Mononuclear cell (primary cell): ENCODE measurements around the gene RAB11FIP4. TPM values are rescaled to one million over a fixed set of nuclear protein-coding genes. Genes with fewer than 3 reads are reported as not detected.

ENCODE experiments used
- H3K27me3 ChIP-seq: 2 replicates; pipeline ENCODE4 v1.6.0; 2011; ENCODE audit warnings: low read length, control low read depth; ENCODE audit not compliant: insufficient read depth
- H3K4me1 ChIP-seq: 2 replicates; pipeline ENCODE4 v1.5.1; 2011; ENCODE audit warnings: mild to moderate bottlenecking, low read length, control low read depth; ENCODE audit not compliant: insufficient read depth
- H3K4me3 ChIP-seq: 2 replicates; pipeline ENCODE4 v1.5.1; 2011; ENCODE audit warnings: mild to moderate bottlenecking, low read length, moderate library complexity
- H3K9me3 ChIP-seq: 2 replicates; pipeline ENCODE4 v1.5.1; 2011; ENCODE audit warnings: low read depth, mild to moderate bottlenecking, control low read depth, low read length
- total RNA-seq: library from RNA; depleted of rRNA; stranded (reverse); fragments of >200 nt; gene quantifications from one replicate; pipeline ENCODE4 v1.2.3, GENCODE V29; 2012

The RAB11FIP4 gene
- total RNA-seq, 1 donor, result 48.0 TPM

DNA sequence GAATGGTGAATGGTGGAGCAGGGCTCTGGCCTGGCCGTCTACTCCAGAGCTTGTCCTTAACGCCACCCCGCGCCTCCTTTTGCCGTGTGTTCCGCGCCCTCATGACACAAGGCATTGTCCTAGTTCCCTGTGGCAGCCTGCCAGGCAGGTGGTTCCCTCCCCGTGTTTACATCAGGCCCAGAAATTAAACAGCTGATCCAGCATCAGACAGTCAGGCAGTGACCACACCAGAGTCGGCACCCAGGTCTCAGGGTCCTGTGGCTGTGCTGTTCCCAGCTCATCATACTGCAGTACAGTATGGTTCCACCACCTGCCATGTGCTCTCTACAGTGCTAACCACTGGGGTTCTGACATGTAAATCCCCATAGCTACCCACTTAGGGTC, 119.7 kb downstream of the RAB11FIP4 start:
- Histone ChIP-seq H3K27me3 (no peaks in the 10 kb centered on the region), H3K9me3 (no peaks in the 10 kb centered on the region), H3K4me1 (peaks cover 54% of the 10 kb centered on the region), H3K4me3 (no peak overlapping the region)

DNA sequence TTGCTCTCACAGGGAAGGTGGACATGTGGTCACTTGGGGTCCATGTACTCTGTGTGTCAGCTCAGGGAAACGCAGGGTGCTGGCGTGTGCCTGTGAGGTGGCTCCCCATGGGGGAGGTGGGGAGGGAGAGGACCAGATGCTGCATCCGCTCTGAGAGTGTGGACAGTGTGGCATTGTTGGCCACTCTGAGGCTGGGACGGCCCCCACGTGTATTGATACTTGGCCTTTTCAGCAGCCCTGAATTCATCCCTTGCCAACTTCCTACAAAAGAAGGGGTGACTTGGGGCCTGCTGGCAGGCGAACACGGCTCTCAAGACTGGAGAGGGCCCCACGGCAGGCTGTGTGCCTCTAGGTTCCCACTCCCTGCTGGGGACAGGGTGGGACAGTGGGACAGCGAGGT, 120.1 kb downstream of the RAB11FIP4 start:
- Histone ChIP-seq H3K4me3 (no peak overlapping the region), H3K4me1 (peaks cover 54% of the 10 kb centered on the region), H3K27me3 (no peaks in the 10 kb centered on the region), H3K9me3 (no peaks in the 10 kb centered on the region)

DNA sequence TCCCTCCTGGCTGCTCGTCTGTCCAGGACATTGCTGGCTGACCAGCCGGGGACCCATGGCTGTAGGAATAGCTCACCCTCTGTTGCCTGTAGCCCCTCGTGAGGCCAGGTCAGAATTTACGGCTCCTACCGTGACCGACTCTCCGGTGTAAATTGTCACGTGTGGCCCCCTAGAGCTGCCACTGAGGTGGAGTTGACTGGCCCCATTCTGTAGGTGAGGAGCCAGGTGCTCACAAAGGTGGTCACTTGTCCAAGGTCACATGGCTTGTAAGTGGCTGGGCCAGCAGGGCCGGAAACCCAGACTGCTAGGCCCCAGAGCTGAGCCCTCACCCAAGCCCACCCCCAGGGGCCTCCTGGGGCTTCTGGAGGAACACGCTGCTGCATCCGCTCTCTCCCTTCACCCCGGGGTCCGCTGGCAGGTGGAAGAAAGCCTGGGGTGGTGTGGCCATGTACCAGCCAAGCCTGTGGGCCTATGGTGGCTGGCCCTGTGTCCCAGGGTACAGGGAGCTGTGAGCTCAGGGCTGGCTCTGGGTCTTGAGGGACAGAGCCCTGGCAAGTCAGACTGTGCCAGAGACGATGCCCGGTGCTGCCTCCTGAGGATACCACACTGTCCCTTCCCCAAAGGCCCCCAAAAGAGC, 120.7 kb downstream of the RAB11FIP4 start:
- Histone ChIP-seq H3K27me3 (no peaks in the 10 kb centered on the region), H3K9me3 (no peaks in the 10 kb centered on the region), H3K4me1 (peaks cover 54% of the 10 kb centered on the region), H3K4me3 (no peak overlapping the region)

DNA sequence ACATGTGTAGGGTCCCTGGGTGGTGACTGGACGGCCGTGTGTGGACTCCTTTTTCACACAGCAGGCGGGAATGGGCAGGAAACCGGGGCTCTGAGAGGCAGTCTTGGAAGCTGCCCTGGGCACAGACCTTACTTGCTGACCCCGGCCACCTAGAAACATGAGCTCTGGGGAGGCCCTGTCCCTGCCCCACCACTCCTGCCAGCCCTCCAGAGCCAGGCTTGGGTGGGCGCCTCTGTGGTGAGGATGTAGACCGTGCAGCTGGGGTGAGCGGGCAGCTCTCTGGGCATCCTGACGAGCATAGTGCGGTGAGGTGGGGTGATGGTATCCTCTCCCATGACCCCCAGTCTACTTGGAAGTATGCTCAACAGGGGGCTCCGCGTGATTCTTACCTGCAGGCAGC, 121.3 kb downstream of the RAB11FIP4 start:
- H3K9me3 ChIP-seq, result no peaks in the 10 kb centered on the region
- peaks cover 50% of the 10 kb centered on the region for H3K4me1 ChIP-seq
- H3K4me3 ChIP-seq, result no peak overlapping the region
- H3K27me3 ChIP-seq, result no peaks in the 10 kb centered on the region

DNA sequence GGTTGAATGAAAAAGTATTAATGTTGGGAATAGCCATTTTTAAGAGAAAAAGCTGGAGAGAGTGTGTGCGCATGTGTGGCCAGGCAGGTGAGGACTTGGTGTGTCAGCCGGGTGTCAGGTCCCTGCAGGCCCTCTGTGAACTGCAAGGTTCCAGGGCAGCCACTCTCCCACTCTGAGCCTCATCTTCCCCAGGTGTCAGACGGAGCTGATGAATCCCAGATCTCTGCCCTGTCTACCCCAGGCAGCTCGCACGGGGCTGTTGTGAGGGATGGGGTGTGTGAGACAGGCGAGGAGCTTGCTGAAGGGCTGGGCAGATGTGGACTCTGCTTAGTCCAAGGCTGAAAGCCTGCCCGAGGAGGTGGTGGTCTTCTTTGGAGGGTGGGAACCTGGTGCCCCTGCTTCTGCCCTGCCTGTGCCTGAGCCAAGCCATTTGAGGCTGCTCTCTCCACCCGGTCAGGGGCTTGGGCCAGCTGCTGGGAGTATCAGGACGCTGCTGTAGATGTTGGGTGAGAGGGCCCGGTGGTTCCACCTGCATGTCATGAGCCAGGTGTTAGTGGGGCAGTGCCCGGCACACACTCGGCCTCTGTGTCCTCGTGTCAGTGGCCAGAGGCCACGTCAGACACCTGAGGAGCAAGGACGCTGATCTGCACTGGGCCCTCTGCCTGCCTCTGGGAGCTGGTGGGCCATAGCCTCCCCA, 122.4 kb downstream of the RAB11FIP4 start:
- Histone ChIP-seq H3K9me3 (no peaks in the 10 kb centered on the region), H3K4me1 (peaks cover 39% of the 10 kb centered on the region), H3K27me3 (no peaks in the 10 kb centered on the region), H3K4me3 (no peak overlapping the region)

DNA sequence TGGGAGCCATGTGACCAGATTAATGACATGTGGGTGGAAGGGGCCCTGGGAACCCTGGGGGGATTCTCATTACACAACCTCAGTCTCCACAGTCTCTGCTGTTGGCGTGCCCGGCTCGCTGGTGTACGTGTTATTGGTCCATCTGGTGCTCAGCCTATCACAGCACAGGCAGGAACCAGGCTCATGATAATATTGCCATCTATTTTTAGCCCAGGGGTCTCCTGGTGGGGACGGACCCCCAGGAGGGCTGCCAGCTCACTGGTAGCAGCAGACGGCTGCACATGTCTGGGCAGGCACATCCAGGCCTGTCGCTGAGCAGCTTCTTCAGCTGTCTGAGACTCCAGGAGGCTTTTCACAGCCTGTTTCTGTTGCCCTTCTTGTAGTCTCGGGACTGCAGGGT, 123.8 kb downstream of the RAB11FIP4 start:
- no peaks in the 10 kb centered on the region for H3K27me3 ChIP-seq
- peaks cover 25% of the 10 kb centered on the region for H3K4me1 ChIP-seq
- no peaks in the 10 kb centered on the region for H3K9me3 ChIP-seq
- no peak overlapping the region for H3K4me3 ChIP-seq

DNA sequence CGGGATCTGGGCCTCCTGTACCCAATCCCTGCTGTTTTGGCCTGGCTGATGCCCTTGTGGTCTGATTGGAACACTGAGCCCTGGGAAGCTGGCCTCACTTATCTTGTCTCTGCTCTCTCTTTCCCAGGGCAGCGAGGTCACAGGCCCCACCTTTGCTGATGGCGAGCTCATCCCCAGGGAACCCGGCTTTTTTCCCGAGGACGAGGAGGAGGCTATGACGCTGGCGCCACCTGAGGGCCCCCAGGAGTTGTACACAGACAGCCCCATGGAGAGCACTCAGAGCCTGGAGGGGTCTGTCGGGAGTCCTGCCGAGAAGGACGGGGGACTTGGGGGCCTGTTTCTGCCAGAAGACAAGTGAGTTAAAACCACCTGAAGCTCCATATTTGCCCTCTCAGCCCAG, 126.0 kb downstream of the RAB11FIP4 start:
- no peak overlapping the region for H3K4me3 ChIP-seq
- peaks cover 3% of the 10 kb centered on the region for H3K4me1 ChIP-seq
- H3K9me3 ChIP-seq, result no peaks in the 10 kb centered on the region
- H3K27me3 ChIP-seq, result no peaks in the 10 kb centered on the region

DNA sequence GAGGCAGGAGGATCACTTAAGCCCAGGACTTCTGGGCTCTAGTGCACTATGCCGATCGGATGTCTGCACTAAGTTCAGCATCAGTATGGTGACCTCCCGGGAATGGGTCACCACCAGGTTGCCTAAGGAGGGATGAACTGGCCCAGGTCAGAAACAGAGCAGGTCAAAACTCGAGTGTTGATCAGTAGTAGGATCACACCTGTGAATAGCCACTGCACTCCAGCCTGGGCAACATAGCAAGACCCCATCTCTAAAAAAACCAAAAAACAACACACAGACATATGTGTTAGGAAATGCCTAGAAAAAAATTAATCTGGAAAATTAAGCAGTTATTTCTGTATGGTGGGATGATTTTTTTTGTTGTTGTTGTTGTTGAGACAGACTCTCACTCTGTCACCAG, 127.0 kb downstream of the RAB11FIP4 start:
- H3K4me1 ChIP-seq, result no peaks in the 10 kb centered on the region
- no peaks in the 10 kb centered on the region for H3K9me3 ChIP-seq
- no peak overlapping the region for H3K4me3 ChIP-seq
- no peaks in the 10 kb centered on the region for H3K27me3 ChIP-seq

DNA sequence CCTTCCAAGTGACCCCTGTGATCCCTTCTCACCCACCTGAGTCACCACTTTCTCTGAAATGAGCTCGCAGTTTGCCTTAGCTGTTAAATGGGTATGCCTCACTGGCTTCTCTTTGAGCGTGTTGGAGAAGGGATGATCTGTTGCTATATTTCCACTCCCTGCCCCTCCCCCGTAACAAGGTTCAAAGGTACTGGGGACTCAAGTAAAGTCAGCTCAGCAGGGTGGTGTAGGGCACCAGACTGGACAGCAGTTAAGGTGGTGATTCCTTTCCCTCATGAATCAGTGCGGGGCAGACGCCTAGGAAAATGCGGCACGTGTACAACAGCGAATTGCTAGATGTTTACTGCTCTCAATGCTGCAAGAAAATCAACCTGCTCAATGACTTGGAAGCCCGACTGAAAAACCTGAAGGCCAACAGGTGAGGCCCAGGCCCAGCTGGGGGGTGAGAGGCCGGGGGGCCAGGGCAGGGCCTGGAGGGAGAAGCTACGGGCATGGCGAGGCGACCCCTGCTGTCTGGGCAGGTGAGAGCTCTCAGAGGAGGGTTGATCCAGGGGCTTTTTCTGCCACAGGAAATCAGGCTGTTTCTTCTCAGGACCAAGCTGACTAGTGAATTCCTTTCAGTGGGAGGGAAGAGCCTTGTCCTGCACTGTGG, 130.3 kb downstream of the RAB11FIP4 start:
- Histone ChIP-seq H3K4me3 (no peak overlapping the region), H3K4me1 (no peaks in the 10 kb centered on the region), H3K9me3 (no peaks in the 10 kb centered on the region), H3K27me3 (no peaks in the 10 kb centered on the region)

DNA sequence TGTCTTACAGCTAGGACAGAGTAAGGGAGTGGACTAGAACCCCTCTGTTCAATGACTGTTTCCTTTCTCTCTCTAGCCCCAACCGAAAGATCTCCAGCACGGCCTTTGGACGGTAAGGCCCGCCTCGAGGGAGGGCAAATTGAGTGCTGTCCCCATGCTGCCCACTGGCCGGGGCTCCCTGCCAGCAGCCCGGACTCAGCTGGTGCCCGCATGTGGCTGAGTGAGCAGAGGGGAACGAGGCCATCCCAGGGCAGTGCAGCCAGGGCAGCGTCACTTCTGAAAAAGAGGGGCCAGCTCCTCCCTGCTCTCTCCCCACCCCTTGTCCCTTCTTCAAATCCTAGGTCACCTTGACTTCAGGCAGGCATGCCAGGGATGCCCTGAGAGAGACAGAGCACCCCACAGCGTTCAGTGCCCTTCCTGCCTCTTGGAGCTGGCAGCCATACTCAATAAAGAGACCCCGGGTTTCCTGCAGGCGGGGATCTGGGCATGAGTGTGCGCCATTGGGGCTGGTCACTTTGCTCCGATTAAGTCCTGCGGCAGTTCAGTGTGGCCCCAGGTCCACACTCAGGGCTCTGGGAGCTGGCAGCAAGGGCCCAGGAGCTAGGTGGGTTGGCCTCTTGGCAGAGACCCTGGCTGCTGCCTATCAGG, 130.9 kb downstream of the RAB11FIP4 start:
- H3K27me3 ChIP-seq, result no peaks in the 10 kb centered on the region
- H3K4me3 ChIP-seq, result no peak overlapping the region

DNA sequence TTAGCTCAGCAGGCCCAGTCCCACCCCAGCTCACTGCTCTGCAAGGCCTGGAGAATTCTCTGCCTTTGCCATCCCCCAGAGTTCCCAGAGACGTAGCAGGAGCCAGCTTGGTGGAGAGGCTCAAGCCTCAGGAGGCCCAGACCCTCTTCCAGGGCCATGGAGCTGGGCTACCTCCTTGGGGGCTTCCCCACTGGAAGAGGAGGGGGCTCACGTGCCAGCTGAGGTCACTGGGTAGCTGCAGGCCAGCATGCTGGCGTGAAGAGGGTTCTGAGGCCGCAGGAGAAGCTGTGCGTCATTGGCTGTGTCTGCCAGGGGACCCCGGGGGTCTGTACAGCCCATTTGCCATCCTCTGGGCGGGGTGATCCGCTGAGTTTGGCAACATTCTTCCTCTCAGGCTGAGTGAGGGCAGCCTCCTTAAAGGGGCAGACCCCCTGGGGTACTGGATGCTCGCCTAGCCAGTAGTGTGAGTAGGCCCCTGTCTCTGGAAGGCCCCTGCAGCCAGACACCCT, 131.6 kb downstream of the RAB11FIP4 start:
- Histone ChIP-seq H3K4me1 (no peaks in the 10 kb centered on the region), H3K27me3 (no peaks in the 10 kb centered on the region), H3K4me3 (no peak overlapping the region), H3K9me3 (no peaks in the 10 kb centered on the region)

More for the DNA sequence above, 130.9 kb downstream of the RAB11FIP4 start:
- no peaks in the 10 kb centered on the region for H3K9me3 ChIP-seq
- H3K4me1 ChIP-seq, result no peaks in the 10 kb centered on the region

DNA sequence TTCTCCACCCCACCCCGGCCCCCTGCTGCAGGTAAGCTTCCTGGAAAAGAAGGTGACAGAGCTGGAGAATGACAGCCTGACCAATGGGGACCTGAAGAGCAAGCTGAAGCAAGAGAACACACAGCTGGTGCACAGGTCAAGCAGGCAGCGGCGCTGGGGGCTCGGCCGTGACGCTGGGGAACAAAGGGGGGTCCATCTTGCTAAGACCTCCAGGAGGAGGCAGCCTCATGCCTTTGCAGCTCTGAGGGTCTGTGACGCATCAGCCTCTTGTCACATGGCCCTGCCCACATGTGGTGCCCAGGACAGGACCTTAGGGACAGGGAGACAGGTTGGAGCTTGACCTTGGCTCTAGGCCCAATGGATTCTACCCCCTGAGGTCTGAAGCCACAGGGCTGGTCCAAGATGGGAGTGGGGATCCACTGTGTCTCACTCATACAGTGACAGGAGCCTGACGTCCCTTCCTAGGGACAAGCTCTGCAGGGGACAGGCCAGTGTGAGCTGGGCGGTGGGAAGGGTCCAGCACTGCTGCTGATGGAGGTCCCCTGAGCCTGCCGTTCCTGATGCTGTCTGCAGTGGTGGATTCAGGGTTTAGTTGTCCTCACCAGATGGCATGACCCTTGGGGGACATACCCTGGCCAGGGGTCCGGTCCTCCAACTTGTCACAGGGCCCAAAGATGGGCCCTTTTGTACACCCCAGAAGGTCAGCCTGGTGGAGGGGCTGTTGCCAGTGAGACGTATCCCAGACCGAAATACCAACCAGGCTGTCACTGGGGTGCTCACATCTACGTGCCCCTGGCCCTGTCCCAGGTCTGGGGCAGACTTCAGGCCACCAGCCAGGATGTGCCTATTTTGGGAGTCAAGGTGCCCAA, 132.6 kb downstream of the RAB11FIP4 start:
- Histone ChIP-seq H3K4me1 (no peaks in the 10 kb centered on the region), H3K27me3 (no peaks in the 10 kb centered on the region), H3K4me3 (no peak overlapping the region), H3K9me3 (no peaks in the 10 kb centered on the region)

DNA sequence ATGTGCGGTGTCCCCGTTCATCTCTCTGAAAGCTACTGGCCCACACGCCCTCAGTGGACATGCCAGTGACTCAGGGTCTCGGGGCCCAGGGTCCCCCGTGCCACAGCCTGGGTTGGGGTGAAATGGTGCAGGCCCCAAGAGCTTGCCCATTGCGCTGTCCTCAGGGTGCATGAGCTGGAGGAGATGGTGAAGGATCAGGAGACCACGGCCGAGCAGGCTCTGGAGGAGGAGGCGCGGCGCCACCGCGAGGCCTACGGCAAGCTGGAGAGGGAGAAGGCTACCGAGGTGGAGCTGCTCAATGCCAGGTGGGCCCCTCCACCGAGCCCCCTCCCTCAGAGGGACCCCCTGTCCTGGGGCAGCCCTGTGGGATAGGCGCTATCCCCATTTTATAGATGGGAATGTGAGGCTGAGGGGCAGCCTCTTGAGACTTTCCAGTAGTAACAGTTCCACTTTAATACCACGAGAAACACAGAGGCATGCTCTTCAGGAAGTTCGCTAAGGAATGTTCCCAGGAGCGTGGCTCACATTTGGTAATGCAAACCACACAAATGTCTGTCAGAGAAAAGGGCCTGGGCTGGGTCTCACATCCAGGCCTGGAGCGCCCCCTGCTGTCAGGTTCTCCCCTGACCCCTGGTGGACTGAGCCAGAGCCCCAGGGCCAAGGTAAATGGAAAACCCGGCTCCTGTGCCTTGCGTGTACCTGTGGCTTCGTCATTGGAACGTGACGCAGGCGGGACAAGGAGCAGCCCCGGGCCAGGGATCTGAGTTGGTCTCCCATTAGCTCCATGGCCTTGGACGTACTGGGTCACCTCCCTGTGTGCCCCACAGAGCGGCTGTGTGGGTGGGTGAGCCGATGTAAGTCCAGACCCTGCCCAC, 133.7 kb downstream of the RAB11FIP4 start:
- Histone ChIP-seq H3K4me3 (no peak overlapping the region), H3K9me3 (no peaks in the 10 kb centered on the region), H3K27me3 (no peaks in the 10 kb centered on the region), H3K4me1 (no peaks in the 10 kb centered on the region)
